OCI-LY1 (cell line): ENCODE data around the gene USP47.

Source experiments
- EZH2 ChIP-seq: fragments of 200-600 bp; sonication (generic), shearing (Covaris generic); IDR thresholded peaks from 2 replicates; pipeline ENCODE4 v1.8.0; 2017; ENCODE audit warnings: borderline replicate concordance, mixed run types, mild to moderate bottlenecking, antibody characterized with exemption, low read length, moderate library complexity, mixed read lengths
- TF ChIP-seq, protein P1 (sequence below): fragments of 200-600 bp; sonication (generic), shearing (Covaris generic); IDR thresholded peaks from 2 replicates; pipeline ENCODE4 v1.5.1; 2017; ENCODE audit warnings: mild to moderate bottlenecking, antibody characterized with exemption, low read length, moderate library complexity, mixed read lengths

DNA sequence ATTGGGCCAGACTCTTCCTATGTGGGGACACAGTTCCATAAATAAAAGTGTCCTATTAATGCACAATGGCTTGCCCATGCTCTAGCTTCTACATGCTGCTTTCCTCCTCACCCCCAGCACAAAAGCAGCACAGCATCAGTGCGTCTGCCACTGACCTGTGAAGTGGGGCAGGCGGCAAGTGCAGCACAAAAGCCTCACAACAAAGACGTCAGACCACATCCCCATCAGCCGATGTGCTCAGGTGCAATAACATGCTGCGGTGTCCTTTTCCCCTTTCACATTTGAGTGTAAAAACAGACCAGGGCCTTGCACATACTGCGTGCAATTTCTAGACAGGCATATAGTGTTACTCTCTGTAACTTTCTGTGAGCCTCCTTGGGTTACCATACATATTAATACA is 153.8 kb downstream of the USP47 start:
- no peak for TF ChIP-seq EZH2
- TF ChIP-seq, protein P1, sequence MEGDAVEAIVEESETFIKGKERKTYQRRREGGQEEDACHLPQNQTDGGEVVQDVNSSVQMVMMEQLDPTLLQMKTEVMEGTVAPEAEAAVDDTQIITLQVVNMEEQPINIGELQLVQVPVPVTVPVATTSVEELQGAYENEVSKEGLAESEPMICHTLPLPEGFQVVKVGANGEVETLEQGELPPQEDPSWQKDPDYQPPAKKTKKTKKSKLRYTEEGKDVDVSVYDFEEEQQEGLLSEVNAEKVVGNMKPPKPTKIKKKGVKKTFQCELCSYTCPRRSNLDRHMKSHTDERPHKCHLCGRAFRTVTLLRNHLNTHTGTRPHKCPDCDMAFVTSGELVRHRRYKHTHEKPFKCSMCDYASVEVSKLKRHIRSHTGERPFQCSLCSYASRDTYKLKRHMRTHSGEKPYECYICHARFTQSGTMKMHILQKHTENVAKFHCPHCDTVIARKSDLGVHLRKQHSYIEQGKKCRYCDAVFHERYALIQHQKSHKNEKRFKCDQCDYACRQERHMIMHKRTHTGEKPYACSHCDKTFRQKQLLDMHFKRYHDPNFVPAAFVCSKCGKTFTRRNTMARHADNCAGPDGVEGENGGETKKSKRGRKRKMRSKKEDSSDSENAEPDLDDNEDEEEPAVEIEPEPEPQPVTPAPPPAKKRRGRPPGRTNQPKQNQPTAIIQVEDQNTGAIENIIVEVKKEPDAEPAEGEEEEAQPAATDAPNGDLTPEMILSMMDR = no peak
